GM18867 (cell line): ENCODE results near the gene GPR135.
"Not testable (repeated sequence)": the region's sequence is repeated elsewhere in the genome, so short reads cannot be mapped to it uniquely, and the experiment has no call there.

ENCODE experiments used
- ATAC-seq: cut with Tn5 transposase; IDR thresholded peaks from one replicate; pipeline ENCODE4 v1.9.1; 2021; ENCODE audit warnings: mild to moderate bottlenecking, moderate library complexity; ENCODE audit not compliant: unreplicated experiment

Gene GPR135

GRCh38 chr14:59478540-59478939 lies 13.4 kb upstream of the GPR135 start:
- no peak for ATAC-seq

GRCh38 chr14:59475709-59476108 lies 10.5 kb upstream of the GPR135 start:
- ATAC-seq: no peak

GRCh38 chr14:59474172-59474571 lies 9.0 kb upstream of the GPR135 start:
- no peak for ATAC-seq

- ATAC-seq: peak; percentile 68
Observed at GRCh38 chr14:59464486-59465315, 479 bp downstream of the GPR135 start.

GRCh38 chr14:59463787-59464485 lies 1.2 kb downstream of the GPR135 start:
- peak; percentile 21 for ATAC-seq

GRCh38 chr14:59461891-59462290 lies 3.3 kb downstream of the GPR135 start:
- ATAC-seq: no peak

- no peak for ATAC-seq
Observed at GRCh38 chr14:59460378-59460777, 4.8 kb downstream of the GPR135 start.

GRCh38 chr14:59458486-59458885 lies 6.7 kb downstream of the GPR135 start:
- no peak for ATAC-seq

- ATAC-seq: no peak
Observed at GRCh38 chr14:59455411-59455810, 9.8 kb downstream of the GPR135 start.

GRCh38 chr14:59454139-59454538 lies 11.0 kb downstream of the GPR135 start:
- no peak for ATAC-seq

- ATAC-seq: no peak
Observed at GRCh38 chr14:59451849-59452248, 13.3 kb downstream of the GPR135 start.

GRCh38 chr14:59450716-59451115 lies 14.5 kb downstream of the GPR135 start:
- ATAC-seq: no peak

GRCh38 chr14:59448673-59449072 lies 16.5 kb downstream of the GPR135 start:
- ATAC-seq: not testable (repeated sequence)

GRCh38 chr14:59439256-59439965 lies 25.8 kb downstream of the GPR135 start:
- no peak for ATAC-seq

GRCh38 chr14:59438195-59438647 lies 27.0 kb downstream of the GPR135 start:
- ATAC-seq: no peak

GRCh38 chr14:59435987-59436386 lies 29.2 kb downstream of the GPR135 start:
- ATAC-seq: no peak

GRCh38 chr14:59435101-59435500 lies 30.1 kb downstream of the GPR135 start:
- no peak for ATAC-seq

- no peak for ATAC-seq
Observed at GRCh38 chr14:59429790-59430189, 35.4 kb downstream of the GPR135 start.

- ATAC-seq: no peak
Observed at GRCh38 chr14:59428581-59429012, 36.6 kb downstream of the GPR135 start.

- no peak for ATAC-seq
Observed at GRCh38 chr14:59427653-59428580, 37.3 kb downstream of the GPR135 start.
